NCI-H345 treated with DMSO at 0.1 percent for 48 hours (cell line): Measurements from ENCODE around the gene TMEM140.
"Not testable (repeated sequence)": the region's sequence is repeated elsewhere in the genome, so short reads cannot be mapped to it uniquely, and the experiment has no call there.

ENCODE experiments used
- DNase-seq: peaks from one replicate; lab custom pipeline; 2025; ENCODE audit not compliant: unreplicated experiment; lab: John Stamatoyannopoulos, UW

Gene TMEM140

GRCh38 chr7:135211946-135212685 lies 64.2 kb downstream of the TMEM140 start:
- DNase-seq: not testable (repeated sequence)

GRCh38 chr7:135213831-135214230 lies 66.0 kb downstream of the TMEM140 start:
- no peak for DNase-seq

- no peak for DNase-seq
These were observed 67.3 kb downstream of the TMEM140 start for GRCh38 chr7:135215180-135215579.

GRCh38 chr7:135215698-135216097 lies 67.8 kb downstream of the TMEM140 start:
- DNase-seq: no peak
